Measurements from ENCODE around the gene DPP10.
"Not testable (repeated sequence)": the region's sequence is repeated elsewhere in the genome, so short reads cannot be mapped to it uniquely, and the experiment has no call there.

DPP10 gene

DNA sequence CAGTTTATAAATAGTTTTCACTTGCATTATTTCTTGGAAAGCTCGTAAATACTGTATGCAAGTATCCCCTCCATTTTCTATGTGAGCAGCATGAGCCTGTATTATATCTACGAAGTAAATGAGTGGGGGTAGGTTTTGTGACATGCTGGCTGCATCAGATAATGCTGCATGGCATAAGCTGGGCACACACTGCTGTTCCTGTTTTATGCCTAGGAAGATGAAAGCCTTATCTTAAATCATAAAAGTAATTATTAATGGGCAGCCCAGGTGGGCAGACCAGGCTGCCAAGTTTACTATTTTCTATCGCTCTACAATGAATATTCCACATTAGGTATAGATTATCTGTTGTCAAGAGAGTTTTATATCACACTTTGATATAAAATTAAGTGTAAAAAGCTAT is 854.6 kb downstream of the DPP10 start:
- no peak for DNase-seq

DNA sequence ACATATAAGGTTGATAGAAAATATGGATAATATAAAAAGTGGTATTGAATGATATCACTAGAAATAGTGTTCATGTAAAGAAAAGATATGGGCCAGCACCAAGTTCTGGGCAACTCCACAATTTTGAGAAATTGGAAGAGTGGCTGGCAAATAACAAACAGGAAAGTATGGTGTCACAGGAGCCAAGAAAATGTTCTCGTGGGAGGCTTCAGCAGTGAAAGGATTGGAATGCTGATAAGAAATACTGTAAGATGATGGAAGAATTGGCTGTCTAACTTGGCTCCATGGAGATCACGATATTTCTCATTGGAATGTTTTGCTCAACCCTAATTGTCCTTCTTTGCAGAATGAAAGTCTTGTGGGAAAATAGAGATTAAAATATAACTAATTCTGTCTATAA is 856.8 kb downstream of the DPP10 start:
- no peak for DNase-seq

DNA sequence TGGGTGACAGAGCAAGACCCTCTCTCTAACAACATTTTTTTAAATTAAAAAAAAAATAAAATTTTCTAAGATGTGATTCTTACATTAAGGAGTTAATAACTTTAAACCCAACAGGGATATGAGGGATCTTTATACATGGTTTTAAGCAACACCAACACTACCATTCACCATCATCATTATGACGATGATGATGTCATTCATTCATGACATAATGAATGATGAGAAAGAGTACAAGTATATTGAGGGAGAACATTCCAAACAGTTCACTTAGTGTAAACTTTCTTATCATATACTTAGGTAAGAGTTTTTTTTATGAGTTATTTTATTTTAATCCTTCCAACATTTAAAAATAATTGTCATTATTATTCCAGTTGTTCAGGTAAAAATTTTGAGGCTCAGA is 863.3 kb downstream of the DPP10 start:
- no peak for DNase-seq

DNA sequence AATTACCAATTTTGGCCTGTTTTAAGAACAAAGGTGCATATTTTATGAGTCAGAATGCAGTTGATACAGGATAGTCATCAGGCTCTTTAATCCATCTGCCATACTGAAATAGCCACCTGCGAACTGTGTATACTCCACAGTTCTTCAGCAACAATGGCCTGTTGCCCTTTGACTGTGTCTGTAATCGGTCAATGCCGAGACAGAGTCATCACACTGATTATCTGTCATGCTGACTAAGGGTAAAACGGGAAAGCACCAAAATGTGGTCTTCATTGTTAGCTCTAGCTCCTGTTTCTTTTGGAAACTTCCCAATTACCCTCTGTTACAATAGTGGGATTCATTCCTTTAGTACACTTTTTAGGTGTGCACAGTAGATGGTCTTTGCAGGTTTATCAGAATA is 871.7 kb downstream of the DPP10 start:
- no peak for DNase-seq

DNA sequence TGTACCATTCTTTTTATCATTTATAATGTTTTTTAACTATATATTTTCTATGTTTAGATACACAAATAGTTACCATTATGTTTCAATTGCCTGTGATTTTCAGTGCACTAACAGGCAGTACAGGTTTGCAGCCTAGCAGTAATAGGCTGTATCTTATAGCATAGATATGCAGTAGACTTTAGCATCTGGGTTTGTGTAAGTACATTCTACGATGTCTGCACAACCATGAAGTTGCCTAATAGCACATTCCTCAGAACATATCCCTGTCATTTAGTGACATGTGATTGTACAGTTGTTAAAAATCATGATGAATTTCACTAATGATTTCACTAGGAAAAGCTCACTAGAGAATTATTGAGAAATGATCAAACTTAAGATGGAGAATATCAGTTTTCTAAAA is 884.6 kb downstream of the DPP10 start:
- no peak for DNase-seq

DNA sequence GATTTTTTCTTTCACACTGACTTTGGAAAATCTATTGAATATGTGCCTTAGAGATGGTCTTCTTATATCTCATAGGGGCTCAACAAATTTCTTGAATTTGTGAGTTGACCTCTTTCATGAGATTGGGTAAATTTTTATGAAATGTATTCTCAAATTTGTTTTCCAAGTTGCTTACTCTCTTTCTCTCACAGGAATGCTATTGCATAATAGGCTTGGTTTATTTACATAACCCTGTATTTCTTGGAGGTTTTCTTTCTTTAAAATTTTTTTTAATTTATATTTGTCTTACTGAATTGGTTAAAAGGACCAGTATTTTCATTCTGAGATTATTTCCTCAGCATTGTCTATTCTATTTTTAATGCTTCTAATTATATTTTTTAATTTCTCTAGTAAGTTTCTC is 917.1 kb downstream of the DPP10 start:
- DNase-seq, result no peak

DNA sequence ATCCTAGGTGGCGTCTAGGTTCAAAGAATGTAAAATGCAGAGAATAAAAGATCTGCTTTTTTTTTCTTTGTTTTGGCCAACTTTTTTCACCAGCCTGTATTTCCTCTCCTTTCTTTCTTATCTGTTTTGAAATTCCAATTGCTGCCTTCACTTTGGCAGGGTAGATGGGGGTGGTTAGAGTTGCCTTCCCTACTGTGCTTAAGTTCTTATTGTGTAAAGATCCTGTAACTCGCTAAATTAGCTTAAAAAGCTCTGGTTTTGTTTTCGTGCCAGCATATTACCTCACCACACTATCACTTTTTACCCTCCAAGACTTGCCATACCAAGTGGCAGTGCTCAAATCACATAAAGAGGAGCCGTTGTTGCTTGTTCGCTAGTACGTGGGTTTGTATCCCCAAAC is 921.7 kb downstream of the DPP10 start:
- no peak for DNase-seq

DNA sequence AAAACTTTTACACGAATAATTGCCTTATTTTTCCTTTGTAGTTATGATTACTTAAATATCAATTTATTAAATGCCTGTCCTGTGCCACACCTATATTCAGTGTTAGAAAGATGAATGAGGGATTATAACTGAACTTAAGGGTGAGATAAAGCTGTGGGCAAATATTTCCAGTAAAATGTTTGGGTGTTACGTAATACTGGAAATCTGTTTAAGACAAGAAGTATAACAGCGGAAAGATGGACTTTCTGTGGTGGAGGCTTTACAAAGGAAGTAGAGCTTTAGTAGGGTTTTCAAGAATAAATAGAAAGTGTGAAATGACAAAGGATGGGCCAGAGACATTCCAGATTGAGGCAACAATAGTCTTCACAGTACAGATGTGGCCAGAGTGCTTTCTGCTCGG is 927.0 kb downstream of the DPP10 start:
- DNase-seq, result no peak

DNA sequence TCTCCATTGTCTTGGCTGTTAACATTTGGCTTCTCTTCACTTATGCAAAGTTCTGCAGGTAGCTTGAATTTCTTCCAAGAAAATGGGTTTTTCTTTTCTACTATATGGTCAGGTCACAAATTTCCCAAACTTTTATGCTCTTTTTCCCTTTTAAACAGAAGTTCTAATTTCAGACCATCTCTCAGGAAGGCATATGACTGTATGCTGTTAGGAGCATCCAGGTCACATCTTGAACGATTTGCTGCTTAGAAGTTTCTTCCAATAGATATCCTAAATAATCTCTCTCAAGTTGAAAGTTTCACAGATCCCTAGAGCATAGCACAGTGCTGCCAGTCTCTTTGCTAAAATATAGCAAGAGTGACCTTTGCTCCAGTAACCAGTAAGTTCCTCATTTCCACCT is 932.5 kb downstream of the DPP10 start:
- no peak for DNase-seq

DNA sequence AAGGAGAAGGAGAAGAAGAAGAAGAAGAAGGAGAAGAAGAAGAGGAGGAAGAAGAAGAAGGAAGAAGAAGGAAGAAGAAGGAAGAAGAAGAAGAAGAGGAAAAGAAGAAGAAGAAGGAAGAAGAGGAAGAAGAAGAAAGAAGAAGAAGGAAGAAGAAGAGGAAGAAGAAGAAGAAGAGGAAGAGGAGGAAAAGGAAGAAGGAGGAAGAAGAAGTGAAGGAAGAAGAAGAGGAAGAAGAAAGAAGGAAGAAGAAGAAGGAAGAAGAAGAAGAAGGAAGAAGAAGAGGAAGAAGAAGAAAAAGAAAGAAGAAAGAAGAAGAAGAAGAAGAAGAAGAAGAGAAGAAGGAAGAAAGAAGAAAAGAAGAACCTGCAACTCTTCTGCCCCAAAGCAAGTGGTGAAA is 942.0 kb downstream of the DPP10 start:
- no peak for DNase-seq

DNA sequence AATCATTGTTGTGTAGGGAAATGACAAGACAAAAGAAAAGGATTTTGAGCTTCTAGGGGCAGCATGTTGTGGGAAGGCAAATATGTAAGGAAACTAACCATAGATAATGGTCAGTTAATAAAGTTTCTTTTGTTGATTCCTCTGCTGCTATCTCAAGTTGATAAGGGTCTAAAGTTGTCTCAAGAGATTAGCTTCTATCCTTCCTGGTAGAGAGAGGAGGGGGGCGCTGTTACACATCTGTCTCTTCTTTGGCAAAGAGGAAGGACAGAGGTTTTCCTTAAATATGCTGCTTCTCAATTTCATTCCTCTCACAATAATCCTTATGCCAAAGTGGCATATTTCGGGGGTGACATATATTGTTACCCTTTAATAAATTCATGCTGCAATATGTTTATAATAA is 944.0 kb downstream of the DPP10 start:
- no peak for DNase-seq

DNA sequence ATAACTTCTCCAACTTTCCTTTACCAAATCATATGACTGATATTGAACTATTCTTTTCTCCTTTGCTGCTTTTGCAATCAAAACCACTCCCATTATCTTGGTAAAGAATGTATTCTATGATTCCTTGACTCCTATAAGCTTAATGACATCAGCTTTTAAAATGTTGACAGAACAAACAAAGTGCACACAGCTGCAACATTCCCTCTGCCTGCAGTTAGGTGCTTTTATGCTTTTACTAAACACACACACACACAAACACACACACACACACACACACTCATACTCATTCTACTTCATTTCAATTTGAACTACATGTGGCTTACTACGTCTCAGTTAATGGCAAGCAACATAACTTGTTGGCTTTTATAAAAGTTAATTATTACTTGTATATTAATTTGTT is 946.6 kb downstream of the DPP10 start:
- no peak for DNase-seq

DNA sequence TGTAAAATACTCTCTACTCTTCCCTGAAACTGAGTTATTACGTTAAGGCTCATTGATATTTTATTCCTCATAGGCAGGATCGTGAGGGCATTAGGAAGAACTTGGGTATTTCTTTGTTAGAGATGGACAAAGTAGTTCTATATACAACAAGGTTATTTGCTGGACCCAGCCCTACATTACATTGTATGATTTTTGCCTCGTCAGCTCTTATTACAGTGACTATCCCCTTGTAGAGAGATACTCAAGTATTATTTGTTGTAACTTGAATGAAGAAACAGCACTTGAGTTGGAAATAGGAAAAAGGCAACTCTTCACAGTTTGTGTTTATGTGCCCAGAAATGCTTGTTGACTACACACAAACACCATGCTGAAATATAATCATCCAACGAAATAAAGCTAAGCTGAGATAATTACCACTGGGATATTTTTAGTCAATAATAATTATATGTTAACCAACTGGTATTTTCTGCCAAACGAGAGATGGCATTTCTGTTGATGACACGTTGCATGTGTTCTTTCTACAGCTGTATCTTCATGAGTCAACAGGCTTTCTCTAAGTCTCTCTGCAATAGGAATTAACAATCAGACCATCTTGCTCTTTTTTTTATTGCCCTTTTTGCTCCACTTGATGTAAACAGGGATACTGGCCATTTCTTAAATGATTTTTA is 947.6 kb downstream of the DPP10 start:
- DNase-seq, result no peak

DNA sequence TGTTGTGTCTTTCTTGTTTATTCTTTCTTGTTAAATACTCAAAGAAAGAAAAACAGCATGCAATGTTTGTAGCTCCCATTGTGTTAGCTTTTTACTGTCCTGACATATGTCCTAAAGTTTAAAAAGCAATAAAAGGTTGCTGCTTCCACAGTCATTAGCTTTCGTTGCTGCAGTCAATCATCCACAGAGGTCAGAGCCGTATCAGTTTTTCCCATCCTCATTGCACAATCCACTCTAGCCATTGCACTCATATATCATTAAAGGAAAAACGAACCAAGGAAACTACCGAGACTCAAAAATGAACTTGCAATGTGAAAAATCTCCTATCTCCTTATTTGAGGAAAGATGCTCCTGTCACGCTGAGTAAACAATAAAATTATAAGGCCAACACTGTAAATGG is 954.1 kb downstream of the DPP10 start:
- no peak for DNase-seq

DNA sequence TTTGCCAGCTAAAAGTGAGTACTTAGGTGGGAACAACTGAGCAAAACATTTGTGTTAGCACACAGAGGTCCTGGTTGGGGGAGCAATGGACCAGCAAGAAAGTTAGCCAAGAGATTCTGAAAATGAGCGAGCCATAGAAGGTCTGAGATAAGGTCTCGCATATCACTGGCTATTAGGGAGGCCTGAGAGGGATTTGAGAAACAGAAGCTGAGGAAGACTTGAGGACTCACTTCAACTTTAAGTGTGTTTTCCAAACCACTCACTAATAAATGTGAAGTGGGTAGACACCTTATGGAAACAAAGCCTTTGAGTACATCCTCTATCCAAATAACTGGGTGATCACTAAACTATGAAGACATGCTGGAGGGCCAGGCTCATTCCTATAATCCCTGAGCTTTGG is 958.5 kb downstream of the DPP10 start:
- DNase-seq, result no peak

DNA sequence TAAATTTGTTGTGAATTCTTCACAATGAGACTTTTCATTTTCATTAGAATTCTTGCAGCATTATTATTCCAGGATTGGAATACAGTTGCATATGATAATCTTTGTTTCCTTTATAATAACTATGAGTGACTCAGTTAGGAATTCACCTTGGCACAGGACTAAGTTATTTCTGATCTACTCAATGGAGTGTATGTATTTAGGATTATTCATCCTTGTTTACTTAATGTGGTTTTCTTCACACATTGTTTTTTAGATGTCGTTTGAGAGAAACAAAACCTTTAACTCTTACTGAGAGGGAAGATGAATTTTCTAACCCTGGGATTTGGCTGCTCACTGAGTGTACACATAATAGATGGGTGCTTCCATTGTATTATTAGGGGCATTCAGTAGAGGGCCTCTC is 970.1 kb downstream of the DPP10 start:
- no peak for DNase-seq

DNA sequence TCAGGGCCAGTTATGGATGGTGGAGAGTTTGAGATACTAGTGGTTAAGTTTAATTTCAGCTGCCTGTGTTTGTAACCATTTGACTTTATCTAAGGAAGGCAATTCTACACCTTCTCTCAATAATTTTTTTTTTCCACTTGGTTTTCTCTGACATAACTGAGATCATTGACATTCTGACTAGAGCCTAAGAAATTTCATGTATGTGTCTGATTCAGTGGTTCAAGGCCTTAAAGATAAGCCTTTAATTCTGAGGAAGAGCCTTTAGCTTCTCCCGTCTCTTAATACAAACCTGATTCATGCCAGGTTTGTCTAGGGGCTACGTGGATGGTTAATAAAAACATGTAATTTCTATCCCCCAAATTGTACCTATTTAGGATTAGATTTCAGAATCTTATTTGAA is 971.4 kb downstream of the DPP10 start:
- DNase-seq, result no peak

DNA sequence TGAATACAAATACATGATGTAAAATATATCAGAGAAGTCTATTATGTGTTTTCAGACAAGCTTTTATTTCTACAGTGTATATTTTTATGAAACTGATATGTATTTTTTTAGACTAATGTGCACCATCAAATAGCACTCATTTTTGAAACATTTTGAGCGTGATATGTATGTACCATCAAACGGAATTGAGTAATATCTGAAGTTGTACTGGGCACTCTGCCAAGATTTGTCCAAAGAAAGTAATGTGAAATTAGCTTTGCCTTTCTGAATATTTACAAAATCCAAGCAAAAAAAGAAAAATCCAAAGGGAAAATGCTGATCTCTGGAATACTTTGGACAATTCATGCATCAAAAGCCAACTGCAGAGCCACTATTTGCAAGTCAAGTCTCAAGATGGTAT is 972.0 kb downstream of the DPP10 start:
- no peak for DNase-seq

DNA sequence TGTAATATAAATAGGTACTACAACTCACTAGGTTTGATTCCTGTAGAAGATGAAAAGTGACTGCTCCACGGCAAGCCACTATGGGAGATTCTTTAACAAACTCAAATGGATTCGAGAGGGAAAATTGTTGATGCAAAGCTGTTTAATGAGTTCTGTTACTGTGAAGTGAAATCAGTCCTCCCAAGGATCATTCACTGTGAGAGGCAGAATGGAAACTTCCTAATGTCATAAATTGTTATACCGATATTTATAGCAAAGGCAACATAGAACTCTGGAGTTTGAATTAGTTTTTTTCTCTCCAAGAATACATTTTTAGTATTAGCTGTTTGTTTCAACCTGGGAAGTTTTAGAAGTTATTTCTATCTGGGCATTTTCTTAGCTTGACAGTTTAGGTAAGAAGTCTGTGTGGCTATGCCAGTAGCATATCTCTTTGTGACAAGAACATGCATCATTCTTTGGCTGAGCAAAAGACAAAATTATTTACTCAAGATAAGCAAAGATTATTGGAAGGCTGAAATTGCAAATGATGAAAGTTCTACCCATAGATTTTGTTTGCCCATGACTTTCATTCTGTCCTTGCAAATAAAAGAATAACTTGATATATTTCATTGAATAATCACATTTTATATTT is 979.7 kb downstream of the DPP10 start:
- no peak for DNase-seq

DNA sequence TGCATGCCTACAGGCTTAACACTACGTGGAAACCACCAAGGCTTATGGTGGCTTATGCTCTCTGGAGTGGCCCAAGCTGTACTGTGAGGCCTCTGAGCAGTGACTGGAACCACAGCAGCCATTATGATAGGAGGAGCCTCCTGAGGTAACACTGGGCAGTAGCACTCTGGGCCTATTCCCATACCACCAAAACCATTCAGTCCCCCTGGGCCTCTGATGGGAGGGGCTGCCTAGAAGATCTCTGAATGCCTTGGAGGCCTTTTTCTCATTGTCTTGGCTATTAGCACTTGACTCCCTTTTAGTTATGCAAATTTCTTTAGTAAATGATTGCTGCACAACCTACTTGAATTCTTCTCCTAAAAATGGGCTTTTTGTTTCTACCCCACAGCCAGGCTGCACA is 985.0 kb downstream of the DPP10 start:
- no peak for DNase-seq

DNA sequence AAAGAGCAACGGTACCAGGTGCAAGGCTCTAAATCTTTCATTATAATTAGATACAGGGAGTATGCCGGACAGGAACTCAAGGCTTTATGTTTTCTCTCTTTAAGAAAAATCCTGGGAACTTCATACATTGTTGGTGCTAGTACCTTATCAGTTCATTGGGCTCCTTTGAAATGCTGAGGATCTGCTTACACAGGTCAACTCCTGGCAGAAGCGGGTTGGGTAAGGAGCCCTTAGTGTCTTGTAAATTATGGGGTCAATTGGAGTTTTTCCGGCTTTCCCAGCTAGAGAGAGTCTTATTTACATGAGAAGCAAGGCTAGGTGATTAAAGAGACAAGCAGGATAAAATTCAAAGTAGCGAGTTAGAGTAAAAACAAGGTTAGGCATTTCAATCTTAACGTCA is 998.3 kb downstream of the DPP10 start:
- DNase-seq, result not testable (repeated sequence)

DNA sequence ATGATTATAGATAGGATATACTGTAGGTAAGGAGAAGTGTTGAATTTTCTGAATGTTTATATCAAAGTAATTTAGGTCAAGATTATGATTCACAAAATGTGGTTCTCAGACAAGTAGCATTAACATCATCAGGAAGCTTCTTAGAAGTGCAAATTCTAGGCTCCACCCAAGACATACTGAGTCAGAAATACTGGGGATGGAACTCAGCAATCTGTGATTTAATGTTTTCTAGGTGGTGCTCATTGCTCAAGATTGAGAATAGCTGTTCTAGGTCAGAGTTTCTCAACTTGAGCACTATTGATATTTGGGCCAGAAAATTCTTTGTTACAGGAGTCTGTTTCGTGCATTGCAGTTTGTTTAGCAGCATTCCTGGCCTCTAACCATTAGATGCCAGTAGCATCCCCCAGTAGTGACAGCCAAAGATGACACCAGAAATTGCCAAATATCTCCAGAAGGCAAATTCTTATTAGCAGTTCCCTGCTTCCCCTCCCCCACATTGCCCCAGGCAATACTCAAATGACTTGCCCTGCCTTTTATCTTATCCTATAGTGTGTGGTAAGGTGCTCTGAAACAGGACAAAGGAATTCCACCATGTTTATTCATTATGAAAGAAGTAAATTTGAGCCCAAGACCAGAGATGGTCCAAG is 1001.2 kb downstream of the DPP10 start:
- no peak for DNase-seq

DNA sequence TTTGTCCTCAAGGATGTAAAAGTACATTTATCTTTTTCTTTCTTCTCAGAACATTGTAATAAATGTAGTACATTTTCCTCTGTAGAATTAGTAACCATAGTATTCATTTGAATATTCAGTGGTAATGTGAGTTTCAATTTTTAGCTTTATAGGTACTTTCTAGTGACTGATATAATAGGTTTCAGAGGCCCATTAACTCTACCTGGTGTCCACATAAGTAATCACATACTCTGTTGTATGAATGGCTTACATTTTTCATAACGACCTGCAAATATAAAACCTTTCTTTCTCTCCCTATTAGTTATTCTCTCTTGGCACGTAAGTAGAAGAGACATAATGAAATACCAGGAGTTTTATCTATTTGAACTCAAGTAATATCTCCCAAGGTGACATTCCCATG is 1017.6 kb downstream of the DPP10 start:
- no peak for DNase-seq

DNA sequence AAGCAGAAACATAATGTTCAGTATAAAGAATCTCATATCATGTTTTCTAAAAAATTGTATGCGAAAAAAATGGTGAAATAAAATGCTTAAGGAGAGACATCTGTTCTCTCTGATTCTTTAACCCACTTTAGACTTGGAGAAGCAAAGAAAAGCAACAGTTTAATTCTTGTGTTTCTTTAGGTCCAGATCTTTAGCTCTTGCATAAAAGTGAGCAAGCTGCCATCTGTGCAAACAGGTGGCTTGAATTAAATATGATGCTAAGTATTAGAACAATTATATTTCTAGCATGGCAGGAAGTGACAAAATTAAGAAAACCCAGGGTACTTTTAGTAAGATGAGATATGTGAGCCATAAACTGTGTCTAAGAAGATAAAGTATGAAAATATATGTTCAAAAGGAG is 1038.3 kb downstream of the DPP10 start:
- DNase-seq, result no peak

DNA sequence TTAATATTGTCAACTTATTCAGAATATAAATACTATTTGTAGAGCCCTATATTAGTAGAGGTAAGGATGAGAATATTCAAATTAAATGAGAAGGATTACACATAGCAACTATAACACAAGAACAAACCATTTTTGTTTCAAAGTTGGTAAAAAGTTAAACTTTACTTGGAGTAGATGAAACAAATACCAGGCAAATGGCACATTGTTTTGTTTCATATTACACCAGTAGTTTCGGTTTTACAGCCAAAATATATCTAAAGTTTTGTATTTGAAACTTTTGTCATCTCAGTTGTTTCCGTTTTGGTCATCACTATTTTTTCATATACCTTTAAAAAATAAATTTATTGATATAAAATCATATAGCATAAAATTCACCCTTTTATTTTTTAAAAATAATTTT is 1039.4 kb downstream of the DPP10 start:
- DNase-seq, result no peak
